Panc1 (cell line): ENCODE results near the gene FAM110A. TPM values are rescaled to one million over a fixed set of nuclear protein-coding genes. Genes with fewer than 3 reads are reported as not detected.

Experiments
- ATAC-seq: fragments of 200-7000 bp; cut with Tn5 transposase; 2 replicates; pipeline ENCODE4 v1.9.1; 2020; ENCODE audit warnings: mild to moderate bottlenecking, moderate library complexity
- BruUV-seq: library from RNA; stranded (reverse); fragments of 400-500 nt; replicated peaks from 2 replicates; lab custom pipeline; 2021; lab: Mats Ljungman, UMichigan
- CTCF ChIA-PET: fragments of 300-600 bp; sonication (Branson Sonifier 250); formaldehyde crosslinking; loops from one replicate; lab custom pipeline; 2022; ENCODE audit warnings: antibody characterized with exemption; lab: Charles Lee
- POLR2A ChIA-PET: fragments of 300-600 bp; sonication (Branson Sonifier 250); formaldehyde crosslinking; loops from one replicate; lab custom pipeline; 2022; ENCODE audit warnings: antibody characterized with exemption; lab: Charles Lee
- DNase-seq: peaks from one replicate; pipeline ENCODE4 v3.0.0-alpha.2; 2010; ENCODE audit warnings: low read depth, low spot score
- H3K27ac ChIP-seq: 2 replicates; pipeline ENCODE4 v1.5.1; 2011; ENCODE audit warnings: mild to moderate bottlenecking, low read length, inconsistent platforms
- H3K27me3 ChIP-seq: fragments of 200-500 bp; sonication (Bioruptor generic); 2 replicates; pipeline ENCODE4 v1.6.0; 2014; ENCODE audit warnings: low read length, inconsistent platforms; ENCODE audit not compliant: control insufficient read depth, insufficient read depth
- H3K36me3 ChIP-seq: fragments of 200-500 bp; sonication (Bioruptor generic); 2 replicates; pipeline ENCODE4 v1.5.1; 2014; ENCODE audit warnings: inconsistent platforms, mild to moderate bottlenecking, low read length, moderate library complexity; ENCODE audit not compliant: control insufficient read depth, insufficient read depth
- H3K4me1 ChIP-seq: 2 replicates; pipeline ENCODE4 v1.5.1; 2011; ENCODE audit warnings: inconsistent platforms, mild to moderate bottlenecking, low read length, moderate library complexity; ENCODE audit not compliant: control insufficient read depth, insufficient read depth
- H3K4me3 ChIP-seq, 2 experiments: 2 replicates each; pipeline ENCODE4 v1.5.1; 2011 to 2012; ENCODE audit warnings: low read depth in 2 of 2, low read length in 2 of 2, mild to moderate bottlenecking in 2 of 2, inconsistent platforms in 1 of 2, moderate library complexity in 1 of 2
- H3K9me3 ChIP-seq: fragments of 200-500 bp; sonication (Bioruptor generic); 2 replicates; pipeline ENCODE4 v1.5.1; 2014; ENCODE audit warnings: low read depth, mild to moderate bottlenecking, inconsistent platforms, low read length, moderate library complexity; ENCODE audit not compliant: control insufficient read depth, insufficient read depth
- CTCF ChIP-seq: fragments of 450-650 bp; IDR thresholded peaks from 2 replicates; pipeline ENCODE4 v1.5.1; 2017; ENCODE audit warnings: mild to moderate bottlenecking
- POLR2AphosphoS5 ChIP-seq: IDR thresholded peaks from 2 replicates; pipeline ENCODE4 v1.6.1; 2012; ENCODE audit warnings: mild to moderate bottlenecking, low read depth, low read length, moderate library complexity
- REST ChIP-seq, 2 experiments: IDR thresholded peaks; 2 replicates each; pipeline ENCODE4 v1.6.1; 2011 to 2012; ENCODE audit warnings: low read depth in 2 of 2, control low read depth in 1 of 2, low read length in 1 of 2, mild to moderate bottlenecking in 1 of 2, moderate library complexity in 1 of 2; ENCODE audit not compliant: insufficient read depth in 1 of 2
- SIN3A ChIP-seq: IDR thresholded peaks from 2 replicates; pipeline ENCODE4 v1.6.1; 2012; ENCODE audit warnings: low read depth, mild to moderate bottlenecking, low read length, moderate library complexity, borderline replicate concordance; ENCODE audit not compliant: insufficient read depth
- TCF7L2 ChIP-seq: IDR thresholded peaks from 2 replicates; pipeline ENCODE4 v1.6.1; 2011; ENCODE audit warnings: mild to moderate bottlenecking, low read depth, low read length, inconsistent platforms
- in situ Hi-C: cut with HindIII; loops from 2 replicates; pipeline ENCODE4 v1.10.0; 2016; ENCODE audit warnings: low sequenced_read_pairs, low pct_unique_long_range_greater_than_20kb
- intact Hi-C: fragments of 100-400 bp; cut with micrococcal nuclease; formaldehyde crosslinking; loops from one replicate; pipeline ENCODE4 v1.10.0; 2022; ENCODE audit not compliant: unreplicated experiment
- total RNA-seq: library from RNA; stranded (reverse); gene quantifications from one replicate; pipeline ENCODE4 v1.2.1, GENCODE V29; 2021; ENCODE audit not compliant: unreplicated experiment

The FAM110A gene
- total RNA-seq, 1 experiment from 2014 or later, result 7.8 TPM

- Histone ChIP-seq H3K4me3 (no peak overlapping the region), H3K27ac (no peak overlapping the region), H3K36me3 (no peaks in the 10 kb centered on the region), H3K4me1 (no peaks in the 10 kb centered on the region), H3K27me3 (no peaks in the 10 kb centered on the region), H3K9me3 (no peaks in the 10 kb centered on the region)
- CTCF ChIA-PET, result no interaction called here
- in situ Hi-C loops, result no loop called here
- no peak for TF ChIP-seq TCF7L2
- intact Hi-C loops, result no loop called here
- no peak for DNase-seq
- no peak for ATAC-seq
- POLR2A ChIA-PET, result interaction anchor here (0.6 kb wide), 1 partner anchor 183 kb away, joined by 3 read pairs; no protein-coding TSS in a partner anchor
- no TSS peak for BruUV-seq
Measured at GRCh38 chr20:822651-823573, 10.6 kb upstream of the FAM110A start.

GRCh38 chr20:823574-823902 is 10.0 kb upstream of the FAM110A start:
- Histone ChIP-seq H3K9me3 (no peaks in the 10 kb centered on the region), H3K4me3 (no peak overlapping the region), H3K36me3 (no peaks in the 10 kb centered on the region), H3K27ac (no peak overlapping the region), H3K27me3 (no peaks in the 10 kb centered on the region), H3K4me1 (no peaks in the 10 kb centered on the region)
- ChIA-PET POLR2A (no interaction called here), CTCF (no interaction called here)
- ATAC-seq (no peak), DNase-seq (no peak)
- in situ Hi-C loops (no loop called here), intact Hi-C loops (no loop called here)
- BruUV-seq, result no TSS peak
- TF ChIP-seq SIN3A (no peak), TCF7L2 (no peak), REST (IDR thresholded peaks at IDR 0.05; ENCODE audit: insufficient read depth in 1 of 2, low read depth in 2 of 2, low read length in 1 of 2) (no peak), CTCF (no peak), POLR2AphosphoS5 (no peak)

- DNase-seq, result no peak
- intact Hi-C loops, result no loop called here
- ChIA-PET POLR2A (interaction anchor here (0.6 kb wide), 1 partner anchor 142 kb away, joined by 3 read pairs; no protein-coding TSS in a partner anchor), CTCF (interaction anchor here (0.6 to 0.7 kb wide), 2 partner anchors 14 to 132 kb away, joined by 3 to 5 read pairs; no protein-coding TSS in a partner anchor)
- ATAC-seq, result no peak
- no peaks in the 10 kb centered on the region for H3K4me1 ChIP-seq
- no peaks in the 10 kb centered on the region for H3K27me3 ChIP-seq
- in situ Hi-C loops, result no loop called here
- H3K9me3 ChIP-seq, result no peaks in the 10 kb centered on the region
- no peak overlapping the region for H3K27ac ChIP-seq
- no peak overlapping the region for H3K4me3 ChIP-seq
- no peaks in the 10 kb centered on the region for H3K36me3 ChIP-seq
- no TSS peak for BruUV-seq
- TF ChIP-seq REST (IDR thresholded peaks at IDR 0.05; ENCODE audit: insufficient read depth in 1 of 2, low read depth in 2 of 2, low read length in 1 of 2) (no peak), CTCF (no peak)
Measured at GRCh38 chr20:824490-824889, 9.0 kb upstream of the FAM110A start.
